Small intestine (tissue), 7 donors: Measurements from ENCODE around the gene KCNN3. TPM values are rescaled to one million over a fixed set of nuclear protein-coding genes. Genes with fewer than 3 reads are reported as not detected.

Source experiments
- DNase-seq, 2 donors: peaks; one replicate each; pipeline versions ENCODE4 v3.0.0 to v3.0.0-alpha.2; 2013
- FAIRE-seq: peaks from 2 replicates; lab custom pipeline; 2012; peaks lifted over from hg19 to GRCh38; lab: Jason Lieb, UNC
- H3K27ac ChIP-seq, 3 donors: one replicate each; pipeline ENCODE4 v1.5.1; 2013; ENCODE audit warnings: low read length in 2 of 3, mild to moderate bottlenecking in 2 of 3, control low read depth in 1 of 3, inconsistent platforms in 1 of 3, low read depth in 1 of 3, moderate library complexity in 1 of 3
- H3K27me3 ChIP-seq, 3 donors: one replicate each; pipeline ENCODE4 v1.6.1; 2013; ENCODE audit warnings: low read length in 3 of 3, inconsistent platforms in 1 of 3; ENCODE audit not compliant: control insufficient read depth in 3 of 3, insufficient read depth in 3 of 3
- H3K36me3 ChIP-seq, 3 donors: one replicate each; pipeline ENCODE4 v1.6.1; 2013; ENCODE audit warnings: low read length in 3 of 3, inconsistent platforms in 1 of 3, low read depth in 1 of 3, mild to moderate bottlenecking in 1 of 3, moderate library complexity in 1 of 3; ENCODE audit not compliant: control insufficient read depth in 3 of 3, insufficient read depth in 2 of 3
- H3K4me1 ChIP-seq, 3 donors: one replicate each; pipeline ENCODE4 v1.6.1; 2013; ENCODE audit warnings: low read length in 2 of 3, inconsistent platforms in 1 of 3, low read depth in 1 of 3, mild to moderate bottlenecking in 1 of 3, moderate library complexity in 1 of 3; ENCODE audit not compliant: control insufficient read depth in 3 of 3, insufficient read depth in 2 of 3
- H3K4me3 ChIP-seq, 3 donors: one replicate each; pipeline ENCODE4 v1.5.1; 2013; ENCODE audit warnings: low read length in 3 of 3, control low read depth in 1 of 3, inconsistent platforms in 1 of 3, low read depth in 1 of 3, mild to moderate bottlenecking in 1 of 3, moderate library complexity in 1 of 3
- H3K9me3 ChIP-seq, 2 donors: one replicate each; pipeline ENCODE4 v1.6.1; 2013; ENCODE audit warnings: low read depth in 1 of 2, low read length in 1 of 2; ENCODE audit not compliant: control insufficient read depth in 2 of 2, insufficient read depth in 1 of 2
- WGBS, 3 donors: extraction: QIAGEN DNeasy Blood & Tissue Kit; methylation state at CpG; one replicate each; pipeline ENCODE4 v1.1.7; 2013; 5-methylcytosine and 5-hydroxymethylcytosine counted together
- polyA plus RNA-seq, 4 donors: library from polyadenylated mRNA; stranded (reverse) in 3 of 4; unstranded in 1 of 4; fragments of 200-250 nt in 3 of 4; fragments of 120-200 nt in 1 of 4; gene quantifications; one replicate each; pipeline versions ENCODE4 v1.2.1 to v1.2.3, GENCODE V29; 2013
- donor health status: healthy with polysubstance abuse.
- donor health status: control.
- donor health status: control.
- donor health status: Bipolar disorder and iron deficiency.
- donor health status: healthy.

The KCNN3 gene
- polyA plus RNA-seq, 4 donors, result 0.27 to 1.6 (median 0.94) TPM

- H3K9me3 ChIP-seq, result no peaks in the 10 kb centered on the region
- H3K36me3 ChIP-seq, result peaks cover 0 to 2% (median 0%) of the 10 kb centered on the region in 3 donors
- DNase-seq (no peak), FAIRE-seq (no peak)
- WGBS, 3 donors, result 59 to 68% (median 62%) methylated on average over 6 of the region's 6 CpGs
- H3K27me3 ChIP-seq, result peaks cover 0 to 10% (median 0%) of the 10 kb centered on the region in 3 donors
- H3K4me3 ChIP-seq, result no peak overlapping the region
- no peak overlapping the region for H3K27ac ChIP-seq
- no peaks in the 10 kb centered on the region for H3K4me1 ChIP-seq
Measured at GRCh38 chr1:154710106-154710505, 160.0 kb downstream of the KCNN3 start.

GRCh38 chr1:154707901-154708463 lies 162.1 kb downstream of the KCNN3 start:
- 86 to 87% (median 86%) methylated on average over 17 of the region's 17 CpGs for WGBS, 3 donors
- Histone ChIP-seq H3K4me3 (no peak overlapping the region), H3K27ac (no peak overlapping the region), H3K9me3 (no peaks in the 10 kb centered on the region), H3K4me1 (no peaks in the 10 kb centered on the region), H3K27me3 (peaks cover 0 to 6% (median 0%) of the 10 kb centered on the region in 3 donors), H3K36me3 (peaks cover 0 to 2% (median 0%) of the 10 kb centered on the region in 3 donors)
- FAIRE-seq, result no peak
- no peak for DNase-seq

GRCh38 chr1:154706851-154707250 lies 163.2 kb downstream of the KCNN3 start:
- DNase-seq, result no peak
- no peaks in the 10 kb centered on the region for H3K36me3 ChIP-seq
- no peaks in the 10 kb centered on the region for H3K4me1 ChIP-seq
- no peaks in the 10 kb centered on the region for H3K9me3 ChIP-seq
- peaks cover 0 to 6% (median 0%) of the 10 kb centered on the region in 3 donors for H3K27me3 ChIP-seq
- H3K27ac ChIP-seq, result no peak overlapping the region
- 87 to 92% (median 87%) methylated on average over 1 of the region's 1 CpG for WGBS, 3 donors
- no peak for FAIRE-seq
- H3K4me3 ChIP-seq, result no peak overlapping the region

GRCh38 chr1:154705544-154705943 lies 164.5 kb downstream of the KCNN3 start:
- H3K9me3 ChIP-seq, result no peaks in the 10 kb centered on the region
- peaks cover 0 to 8% (median 0%) of the 10 kb centered on the region in 3 donors for H3K27me3 ChIP-seq
- no peaks in the 10 kb centered on the region for H3K4me1 ChIP-seq
- no peak for DNase-seq
- H3K27ac ChIP-seq, result no peak overlapping the region
- no peak overlapping the region for H3K4me3 ChIP-seq
- FAIRE-seq, result no peak
- no peaks in the 10 kb centered on the region for H3K36me3 ChIP-seq
- WGBS, 3 donors, result 72 to 89% (median 81%) methylated on average over 2 of the region's 2 CpGs

- H3K27ac ChIP-seq, result no peak overlapping the region
- no peak overlapping the region for H3K4me3 ChIP-seq
- no peaks in the 10 kb centered on the region for H3K4me1 ChIP-seq
- no peaks in the 10 kb centered on the region for H3K36me3 ChIP-seq
- no peak for FAIRE-seq
- H3K27me3 ChIP-seq, result peaks cover 0 to 4% (median 0%) of the 10 kb centered on the region in 3 donors
- H3K9me3 ChIP-seq, result no peaks in the 10 kb centered on the region
- DNase-seq, result no peak
- WGBS, 3 donors, result 18 to 21% (median 20%) methylated on average over 5 of the region's 5 CpGs
Measured at GRCh38 chr1:154703170-154703569, 166.9 kb downstream of the KCNN3 start.

- peak overlapping the region in 1 of 3 donors; percentile 12 for H3K27ac ChIP-seq
- FAIRE-seq (no peak), DNase-seq (peak; percentile 53 to 86)
- H3K4me1 ChIP-seq, result no peaks in the 10 kb centered on the region
- H3K36me3 ChIP-seq, result no peaks in the 10 kb centered on the region
- 67 to 77% (median 75%) methylated on average over 4 of the region's 4 CpGs for WGBS, 3 donors
- no peaks in the 10 kb centered on the region for H3K9me3 ChIP-seq
- H3K4me3 ChIP-seq, result no peak overlapping the region
- peaks cover 0 to 10% (median 3%) of the 10 kb centered on the region in 3 donors for H3K27me3 ChIP-seq
Measured at GRCh38 chr1:154698320-154699096, 171.6 kb downstream of the KCNN3 start.

- Histone ChIP-seq H3K27me3 (peaks cover 0 to 12% (median 6%) of the 10 kb centered on the region in 3 donors), H3K9me3 (no peaks in the 10 kb centered on the region), H3K27ac (no peak overlapping the region), H3K4me3 (no peak overlapping the region), H3K4me1 (no peaks in the 10 kb centered on the region), H3K36me3 (no peaks in the 10 kb centered on the region)
- FAIRE-seq (no peak), DNase-seq (peak in 1 of 2 donors; percentile 7)
Measured at GRCh38 chr1:154697710-154698109, 172.4 kb downstream of the KCNN3 start.

- Histone ChIP-seq H3K4me3 (no peak overlapping the region), H3K9me3 (no peaks in the 10 kb centered on the region), H3K27ac (no peak overlapping the region), H3K36me3 (no peaks in the 10 kb centered on the region), H3K4me1 (no peaks in the 10 kb centered on the region), H3K27me3 (peaks cover 0 to 11% (median 6%) of the 10 kb centered on the region in 3 donors)
- FAIRE-seq (no peak), DNase-seq (no peak)
- 55 to 68% (median 58%) methylated on average over 4 of the region's 4 CpGs for whole genome bisulfite sequencing, 3 donors
Measured at GRCh38 chr1:154696456-154696855, 173.6 kb downstream of the KCNN3 start.
